K562 (cell line): Measurements from ENCODE around the gene C17orf113. TPM values are rescaled to one million over a fixed set of nuclear protein-coding genes. Genes with fewer than 3 reads are reported as not detected.

Source experiments
- COPS2 ChIP-seq: fragments of 450-650 bp; conservative IDR thresholded peaks from 2 replicates; pipeline ENCODE4 v1.6.1; 2016; ENCODE audit warnings: mild to moderate bottlenecking, moderate library complexity
- EP300 ChIP-seq: IDR thresholded peaks from 2 replicates; pipeline ENCODE4 v1.6.1; 2012; ENCODE audit warnings: low read length, improper control_type of control experiment
- MITF ChIP-seq: IDR thresholded peaks from 2 replicates; pipeline ENCODE4 v1.6.1; 2014; ENCODE audit warnings: antibody characterized with exemption
- PYGO2 ChIP-seq: fragments of 450-650 bp; IDR thresholded peaks from 2 replicates; pipeline ENCODE4 v1.6.1; 2016; ENCODE audit warnings: mild to moderate bottlenecking, missing genetic modification characterization, moderate library complexity, missing compliant biosample characterization
- STAG1 ChIP-seq: sonication (generic); formaldehyde crosslinking; IDR thresholded peaks from 2 replicates; pipeline ENCODE4 v1.5.0; 2020; ENCODE audit warnings: missing genetic modification reagents, borderline replicate concordance
- ZFX ChIP-seq: sonication (generic); formaldehyde crosslinking; IDR thresholded peaks from 2 replicates; pipeline ENCODE4 v1.8.0; 2022; ENCODE audit warnings: mild to moderate bottlenecking, missing genetic modification reagents, moderate library complexity
- polyA plus RNA-seq, 8 experiments: library from polyadenylated mRNA; depleted of rRNA in 4 of 8; stranded (reverse) in 5 of 8; unstranded in 3 of 8; fragments of >200 nt; fragmentation: Nextera tagmentation in 2 of 8; fragmentation: Illumina TruSeq in 1 of 8; extraction: Ambion mirVana in 2 of 8; extraction: Trizol in 1 of 8; gene quantifications; 2 replicates each; pipeline versions ENCODE4 v1.2.1 to v1.2.3, GENCODE V29; 2011 to 2014; ENCODE audit warnings: inconsistent platforms in 1 of 8, missing spikeins in 1 of 8
- total RNA-seq, 7 experiments: library from RNA; depleted of rRNA in 6 of 7; stranded (reverse); fragments of >200 nt in 6 of 7; fragmentation: Illumina TruSeq in 2 of 7; extraction: Trizol in 2 of 7; gene quantifications; 2 replicates each; pipeline versions ENCODE4 v1.2.1 to v1.2.3, GENCODE V29; 2011 to 2021; ENCODE audit warnings: low replicate concordance in 1 of 7
- TF ChIP-seq, protein P1 (sequence below), 2 experiments: fragments of 200-800 bp in 1 of 2; sonication (Bioruptor generic) in 1 of 2; sonication (generic) in 1 of 2; formaldehyde crosslinking in 1 of 2; IDR thresholded peaks in 1 of 2; conservative IDR thresholded peaks in 1 of 2; 2 replicates each; pipeline versions ENCODE4 v1.5.0 to v1.6.1; 2016 to 2020; ENCODE audit warnings: missing compliant biosample characterization in 1 of 2, missing genetic modification characterization in 1 of 2, missing genetic modification reagents in 1 of 2
- TF ChIP-seq, protein P2 (sequence below), 3 experiments: IDR thresholded peaks in 2 of 3; conservative IDR thresholded peaks in 1 of 3; 2 replicates each; pipeline ENCODE4 v1.5.1; 2011 to 2012; ENCODE audit warnings: low read length in 3 of 3, mild to moderate bottlenecking in 3 of 3, control low read depth in 2 of 3, improper control_type of control experiment in 1 of 3, inconsistent platforms in 1 of 3, low read depth in 1 of 3, mixed read lengths in 1 of 3, moderate library complexity in 1 of 3; ENCODE audit not compliant: insufficient read depth in 2 of 3

Gene C17orf113
- total and polyA plus RNA-seq, 9 of the 15 experiments (the other 6 are each of a cell fraction or from before 2014, with no cell fraction given) = 0.10 to 1.2 (median 0.31) TPM

DNA sequence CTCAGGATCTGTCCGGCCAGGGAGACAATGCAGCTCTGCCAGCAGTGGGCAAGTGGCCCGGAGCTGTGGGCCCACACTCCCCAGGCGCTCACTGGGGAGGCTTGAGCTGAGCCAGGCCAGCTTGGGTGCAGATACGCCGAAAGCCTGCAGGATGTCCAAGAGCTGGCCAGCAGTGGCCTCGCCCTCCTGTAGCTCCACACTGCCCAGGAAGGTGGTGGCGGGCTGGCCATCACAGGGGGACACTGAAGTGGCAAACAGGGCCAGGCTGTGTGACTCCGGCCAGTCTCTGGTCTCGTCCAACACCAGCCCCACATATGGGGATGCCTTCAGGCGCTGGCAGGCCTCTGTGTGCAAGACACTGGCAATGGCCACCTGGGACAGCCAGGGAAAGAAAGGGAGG is 9.6 kb downstream of the C17orf113 start (continued):
- no peak for TF ChIP-seq MITF
- TF ChIP-seq, protein P1, sequence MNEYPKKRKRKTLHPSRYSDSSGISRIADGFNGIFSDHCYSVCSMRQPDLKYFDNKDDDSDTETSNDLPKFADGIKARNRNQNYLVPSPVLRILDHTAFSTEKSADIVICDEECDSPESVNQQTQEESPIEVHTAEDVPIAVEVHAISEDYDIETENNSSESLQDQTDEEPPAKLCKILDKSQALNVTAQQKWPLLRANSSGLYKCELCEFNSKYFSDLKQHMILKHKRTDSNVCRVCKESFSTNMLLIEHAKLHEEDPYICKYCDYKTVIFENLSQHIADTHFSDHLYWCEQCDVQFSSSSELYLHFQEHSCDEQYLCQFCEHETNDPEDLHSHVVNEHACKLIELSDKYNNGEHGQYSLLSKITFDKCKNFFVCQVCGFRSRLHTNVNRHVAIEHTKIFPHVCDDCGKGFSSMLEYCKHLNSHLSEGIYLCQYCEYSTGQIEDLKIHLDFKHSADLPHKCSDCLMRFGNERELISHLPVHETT (CRISPR knock-in tag; conservative IDR thresholded peaks at IDR 0.05 in 1 of 2, IDR thresholded peaks at IDR 0.05 in 1 of 2) = no peak
- TF ChIP-seq STAG1 (CRISPR knock-in tag) = no peak
- TF ChIP-seq EP300 = no peak
- TF ChIP-seq, protein P2, sequence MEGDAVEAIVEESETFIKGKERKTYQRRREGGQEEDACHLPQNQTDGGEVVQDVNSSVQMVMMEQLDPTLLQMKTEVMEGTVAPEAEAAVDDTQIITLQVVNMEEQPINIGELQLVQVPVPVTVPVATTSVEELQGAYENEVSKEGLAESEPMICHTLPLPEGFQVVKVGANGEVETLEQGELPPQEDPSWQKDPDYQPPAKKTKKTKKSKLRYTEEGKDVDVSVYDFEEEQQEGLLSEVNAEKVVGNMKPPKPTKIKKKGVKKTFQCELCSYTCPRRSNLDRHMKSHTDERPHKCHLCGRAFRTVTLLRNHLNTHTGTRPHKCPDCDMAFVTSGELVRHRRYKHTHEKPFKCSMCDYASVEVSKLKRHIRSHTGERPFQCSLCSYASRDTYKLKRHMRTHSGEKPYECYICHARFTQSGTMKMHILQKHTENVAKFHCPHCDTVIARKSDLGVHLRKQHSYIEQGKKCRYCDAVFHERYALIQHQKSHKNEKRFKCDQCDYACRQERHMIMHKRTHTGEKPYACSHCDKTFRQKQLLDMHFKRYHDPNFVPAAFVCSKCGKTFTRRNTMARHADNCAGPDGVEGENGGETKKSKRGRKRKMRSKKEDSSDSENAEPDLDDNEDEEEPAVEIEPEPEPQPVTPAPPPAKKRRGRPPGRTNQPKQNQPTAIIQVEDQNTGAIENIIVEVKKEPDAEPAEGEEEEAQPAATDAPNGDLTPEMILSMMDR (IDR thresholded peaks at IDR 0.05 in 2 of 3, conservative IDR thresholded peaks at IDR 0.05 in 1 of 3; ENCODE audit: insufficient read depth in 2 of 3, low read depth in 1 of 3, low read length in 3 of 3) = no peak
- no peak for TF ChIP-seq COPS2
- TF ChIP-seq PYGO2 (tag) = no peak
- no peak for TF ChIP-seq ZFX
